HG03575 (cell line): ENCODE results near the gene MAT1A.

Experiments
- ATAC-seq: cut with Tn5 transposase; IDR thresholded peaks from one replicate; pipeline ENCODE4 v1.9.1; 2021; ENCODE audit not compliant: unreplicated experiment, insufficient number of reproducible peaks, low FRiP score; ENCODE audit errors: extremely low read depth

Gene MAT1A

DNA sequence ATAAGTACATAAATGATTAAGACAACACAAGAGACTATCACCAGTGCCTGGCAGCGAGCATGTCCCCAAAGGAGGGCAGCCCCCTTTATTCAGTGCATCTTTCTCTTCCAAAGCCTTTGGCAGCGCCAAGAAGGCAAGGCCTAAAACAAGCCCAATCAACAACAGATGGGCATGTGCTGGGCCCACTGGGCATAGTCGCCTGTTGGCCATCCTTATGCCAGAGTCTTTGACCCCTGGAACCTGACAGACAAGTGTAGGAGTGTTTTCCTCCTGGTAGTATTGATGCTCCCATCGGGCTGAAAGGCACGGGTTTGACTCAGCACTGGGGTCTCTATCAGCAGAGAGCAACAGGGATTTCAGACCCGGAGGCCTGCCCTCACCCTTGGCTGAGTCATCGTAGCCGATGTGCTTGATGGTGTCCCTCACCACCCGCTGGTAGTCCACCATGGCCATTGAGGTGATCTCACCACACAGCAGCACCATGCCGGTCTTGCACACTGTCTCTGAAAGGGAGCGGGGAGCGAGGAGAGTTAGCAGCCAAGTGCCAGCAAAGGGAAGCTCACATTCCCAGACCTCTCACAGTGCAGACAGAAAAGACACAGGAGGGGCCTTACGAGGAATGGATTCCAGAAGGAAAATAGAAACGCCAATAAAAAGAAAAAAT lies 5.8 kb downstream of the MAT1A start:
- no peak for ATAC-seq

DNA sequence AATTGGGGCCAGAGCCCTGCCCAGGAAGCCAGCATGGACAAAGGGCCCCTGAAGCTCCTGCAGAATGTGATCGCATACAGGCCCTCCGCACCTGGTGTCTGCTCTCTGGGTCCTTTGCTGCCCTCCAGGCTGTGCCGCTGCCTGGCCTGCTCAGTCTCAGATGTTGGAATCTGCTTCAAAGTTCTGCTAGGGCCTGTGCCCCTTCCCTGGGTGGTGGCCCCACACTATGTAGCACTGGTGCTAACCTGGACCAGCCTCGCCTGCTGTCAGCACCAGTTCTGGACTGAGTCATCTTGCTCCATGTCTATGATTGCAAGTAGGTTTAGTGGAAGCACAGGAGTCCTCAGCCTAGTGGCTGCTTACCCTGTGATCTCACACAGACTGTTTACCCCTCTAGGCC lies 6.3 kb downstream of the MAT1A start:
- ATAC-seq = no peak

DNA sequence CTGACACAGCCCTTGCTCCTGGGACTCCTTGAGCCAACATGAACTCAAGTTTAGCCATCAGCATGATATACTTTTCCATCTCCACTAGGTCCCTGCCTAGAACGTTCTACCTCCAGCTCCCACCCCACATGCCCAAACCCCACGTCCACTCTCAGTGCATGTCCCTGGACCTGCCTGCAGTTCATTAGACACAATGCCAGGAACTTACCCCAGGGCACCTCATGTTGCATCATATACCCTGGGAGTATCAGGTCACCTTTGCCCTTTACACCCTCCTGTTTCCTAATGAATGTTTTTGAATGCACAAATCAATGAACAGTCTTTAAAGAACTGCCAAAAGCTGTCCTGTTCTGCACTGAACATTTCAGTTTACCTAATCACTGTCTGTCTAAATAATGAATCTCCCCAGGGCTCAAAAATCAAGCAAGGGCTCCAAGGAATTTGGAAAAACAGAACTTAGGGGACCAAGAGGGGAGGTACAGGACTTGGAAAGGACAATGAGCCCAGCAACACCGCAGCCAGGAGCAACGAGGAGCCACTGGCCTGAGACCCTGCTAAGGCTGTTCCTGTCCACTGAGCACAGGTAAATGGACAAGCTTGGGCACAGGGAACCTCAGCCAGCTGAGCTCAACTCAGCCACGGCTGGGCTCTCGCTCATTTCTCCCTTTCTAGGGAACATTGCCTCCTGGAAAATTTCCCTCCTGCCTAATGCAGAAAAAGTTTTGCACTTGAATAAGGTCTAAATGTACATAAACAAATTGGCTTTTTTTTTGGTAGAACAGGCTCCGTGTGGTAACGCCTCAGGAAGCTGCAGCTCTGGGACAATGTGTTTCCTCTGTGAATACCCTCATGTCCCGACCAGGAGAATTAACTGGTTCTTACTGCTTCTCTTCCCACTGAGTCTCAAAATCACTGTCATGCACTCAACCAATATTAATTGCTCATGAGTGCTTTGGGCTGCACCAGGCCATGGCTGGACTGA lies 7.4 kb downstream of the MAT1A start:
- no peak for ATAC-seq

DNA sequence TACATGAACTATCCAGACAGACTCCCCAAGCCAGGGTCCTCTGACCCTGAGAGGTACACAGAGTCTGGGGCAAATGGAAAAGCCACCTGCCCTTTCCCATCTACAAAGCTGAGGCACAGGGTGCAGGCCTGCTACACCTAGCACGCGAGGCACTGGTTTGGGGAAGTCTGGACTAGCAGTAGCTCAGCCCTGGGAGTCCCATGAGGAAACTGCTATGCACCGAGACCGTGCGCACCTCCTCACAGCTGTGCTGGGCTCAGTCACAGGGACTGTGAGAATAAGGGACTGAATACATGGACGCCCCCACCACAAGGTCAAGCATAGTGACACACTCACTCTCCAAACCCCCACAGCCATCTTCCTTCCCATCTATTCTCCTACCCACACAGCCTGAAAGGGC lies 8.2 kb downstream of the MAT1A start:
- ATAC-seq = no peak

DNA sequence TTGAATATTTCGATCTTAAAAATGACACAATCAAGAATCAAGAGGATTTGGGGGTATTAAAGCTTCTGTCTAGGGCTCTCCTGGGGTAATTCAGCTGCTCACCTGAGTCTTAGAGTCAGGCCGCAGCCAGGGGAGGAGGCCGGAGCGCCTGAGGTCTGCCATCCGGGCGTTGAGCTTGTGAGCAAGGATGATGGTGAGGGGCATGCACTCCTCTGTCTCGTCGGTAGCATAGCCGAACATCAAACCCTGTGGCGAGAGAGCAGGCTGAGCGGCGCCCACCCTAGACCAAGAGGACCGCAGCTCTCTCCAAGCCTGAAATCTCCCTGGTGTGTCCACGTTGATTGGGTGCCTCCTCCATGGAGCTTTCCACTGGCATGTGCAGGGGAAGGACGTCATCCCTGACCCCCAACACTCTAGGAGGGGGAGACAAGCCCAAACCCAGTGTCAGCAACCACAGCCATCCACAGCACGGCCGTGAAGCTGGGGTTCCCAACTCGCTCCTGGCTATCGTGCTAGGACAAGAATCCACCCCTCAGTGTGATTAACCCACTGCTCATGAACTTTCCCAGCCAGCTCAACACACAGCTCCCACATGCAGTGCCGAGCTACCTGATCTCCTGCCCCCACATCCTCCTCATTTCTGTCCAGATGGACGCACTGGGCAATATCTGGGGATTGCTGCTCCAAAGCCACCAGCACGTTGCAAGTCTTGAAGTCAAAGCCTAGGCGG lies 9.2 kb downstream of the MAT1A start:
- no peak for ATAC-seq

DNA sequence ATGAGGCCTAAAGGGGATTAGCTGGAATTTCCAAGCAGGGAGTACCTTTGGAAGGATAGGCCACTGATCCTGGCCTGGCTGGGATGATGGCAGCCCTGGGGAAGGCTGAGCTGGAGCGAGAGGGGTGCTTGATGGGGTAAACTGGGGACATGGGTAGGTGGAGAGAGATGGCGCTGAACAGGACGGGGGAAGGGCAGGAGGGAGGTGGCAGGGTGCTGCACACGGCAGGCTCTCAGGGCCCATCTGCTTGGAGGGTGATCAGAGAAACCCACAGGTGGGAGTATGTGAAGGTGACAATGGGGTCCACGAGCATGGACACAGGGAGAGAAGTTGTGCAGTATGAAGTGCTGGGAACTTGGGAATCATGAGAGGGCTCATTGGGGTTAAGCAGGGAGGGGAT lies 10.3 kb downstream of the MAT1A start:
- ATAC-seq = no peak

DNA sequence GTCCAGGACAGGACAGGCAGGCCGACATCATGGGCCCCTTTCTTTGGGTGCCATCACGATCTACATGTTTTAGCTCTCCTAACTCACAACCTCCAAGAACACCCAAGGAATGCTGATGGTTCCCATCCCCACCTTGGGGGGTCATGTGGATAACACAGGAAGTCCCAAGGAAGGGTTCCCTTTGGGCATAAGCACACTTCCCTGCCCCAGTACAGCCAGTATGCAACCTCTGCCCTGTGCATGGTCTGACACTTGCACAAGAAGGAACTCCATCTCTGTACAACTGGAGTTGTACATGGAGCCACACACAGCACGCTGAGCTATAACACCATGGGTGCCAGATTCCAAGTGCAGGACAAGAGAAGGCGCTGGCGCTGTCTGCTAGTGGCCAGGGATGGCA lies 11.0 kb downstream of the MAT1A start:
- ATAC-seq = no peak

DNA sequence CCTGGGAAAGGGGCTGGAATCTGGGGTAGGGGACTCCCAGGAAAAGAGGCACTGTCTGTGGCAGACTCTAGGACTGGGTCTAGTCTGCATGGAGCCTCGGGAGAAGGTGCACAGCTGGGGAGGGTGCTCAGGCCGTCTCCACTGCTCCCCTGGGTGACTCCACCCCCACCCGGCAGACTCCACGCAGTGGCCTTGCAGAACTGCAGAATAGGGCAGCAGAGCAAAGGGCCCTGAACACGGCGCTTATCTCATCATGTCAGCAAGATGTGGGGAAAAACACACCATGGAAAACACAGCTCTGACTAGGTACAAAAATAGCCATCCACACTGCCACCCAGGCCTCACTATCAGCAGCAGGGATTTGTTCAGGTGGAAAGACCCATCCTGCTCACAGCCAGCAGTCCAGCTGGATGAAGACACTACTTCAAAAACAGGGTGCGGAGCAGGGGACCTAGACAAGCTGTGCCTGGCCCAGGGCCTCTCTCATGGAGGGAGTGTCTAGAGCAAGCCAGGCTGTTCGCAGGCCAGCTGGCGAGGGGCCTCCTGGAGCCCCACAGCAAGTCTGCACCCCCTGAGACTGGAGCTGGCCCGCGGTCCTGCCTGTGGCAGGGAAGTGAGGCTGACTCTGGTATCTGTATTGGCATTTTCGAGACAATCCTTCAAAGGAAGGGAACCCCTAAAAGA lies 11.7 kb downstream of the MAT1A start:
- ATAC-seq = no peak

DNA sequence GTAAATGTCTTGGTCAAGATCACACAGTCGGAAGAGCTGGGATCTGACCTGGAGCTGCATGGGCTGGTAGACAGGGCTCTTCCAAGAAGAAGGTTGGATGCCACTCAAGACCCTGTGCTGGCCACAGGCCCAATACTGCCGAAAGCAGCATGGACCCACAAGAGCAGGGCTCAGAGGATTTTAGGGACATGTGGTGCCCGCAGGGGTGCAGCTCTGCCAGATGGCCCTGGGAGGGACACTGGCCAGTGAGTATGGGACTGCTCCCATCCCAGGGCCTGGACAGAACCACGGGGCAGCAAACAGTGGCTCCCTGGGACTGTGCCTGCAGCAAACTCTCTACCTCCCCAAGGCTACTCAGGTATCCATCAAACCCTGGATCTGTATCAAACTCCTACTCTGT lies 12.4 kb downstream of the MAT1A start:
- ATAC-seq = no peak

DNA sequence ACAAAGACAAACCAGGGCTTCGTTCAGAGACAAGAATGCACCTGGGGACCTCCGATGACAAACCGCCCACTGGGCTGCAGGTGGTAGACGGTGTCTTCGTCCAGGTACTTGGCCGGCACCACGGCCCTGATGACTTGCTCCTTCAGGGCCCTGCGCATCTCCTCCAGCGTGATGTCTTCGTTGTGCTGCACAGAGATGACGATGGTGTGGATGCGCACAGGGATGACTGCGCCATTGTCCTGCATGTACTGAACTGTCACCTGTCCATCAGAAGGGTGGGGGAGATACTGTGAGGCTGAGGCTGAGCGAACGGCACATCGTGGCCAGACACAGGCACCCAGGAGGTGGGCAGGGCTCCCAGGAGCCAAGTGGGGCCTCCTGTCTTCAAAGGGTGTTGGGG lies 13.1 kb downstream of the MAT1A start:
- no peak for ATAC-seq

DNA sequence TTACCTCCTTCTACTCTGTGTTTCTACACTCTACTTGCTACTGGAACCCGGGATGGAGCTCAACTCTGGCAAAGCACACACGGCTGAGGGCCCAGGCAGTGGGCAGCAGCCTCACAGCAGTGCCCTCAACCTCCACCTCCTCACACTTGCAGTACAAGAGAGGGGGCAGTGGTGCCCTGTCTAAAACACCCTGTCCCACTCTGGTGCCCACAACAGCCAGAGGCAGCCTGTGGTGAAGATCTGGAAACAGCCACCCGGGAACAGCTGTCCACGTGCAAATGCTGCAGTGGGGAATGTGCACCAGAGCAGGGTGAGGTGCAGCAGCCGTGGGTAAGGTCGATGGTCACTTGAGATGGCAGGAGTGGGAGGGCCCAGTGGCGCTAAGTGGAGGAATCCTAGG lies 13.7 kb downstream of the MAT1A start:
- ATAC-seq = no peak

DNA sequence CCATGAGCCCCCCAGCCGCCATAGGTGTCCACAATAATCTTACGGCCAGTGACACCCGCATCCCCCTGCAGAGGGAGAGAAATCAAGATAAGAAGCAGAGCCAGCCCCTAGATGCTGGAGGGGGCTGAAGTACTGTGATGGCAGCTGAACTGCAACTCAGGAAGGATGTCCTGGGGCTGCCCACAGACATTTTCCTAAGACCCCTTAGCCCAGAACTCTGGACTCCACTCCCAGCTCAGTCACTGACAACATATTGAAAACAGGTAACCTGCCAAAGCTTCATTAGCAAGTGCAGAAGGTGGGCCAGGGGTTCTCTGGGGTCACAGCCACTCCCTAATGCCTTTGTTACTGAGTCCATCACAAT lies 14.3 kb downstream of the MAT1A start:
- no peak for ATAC-seq

DNA sequence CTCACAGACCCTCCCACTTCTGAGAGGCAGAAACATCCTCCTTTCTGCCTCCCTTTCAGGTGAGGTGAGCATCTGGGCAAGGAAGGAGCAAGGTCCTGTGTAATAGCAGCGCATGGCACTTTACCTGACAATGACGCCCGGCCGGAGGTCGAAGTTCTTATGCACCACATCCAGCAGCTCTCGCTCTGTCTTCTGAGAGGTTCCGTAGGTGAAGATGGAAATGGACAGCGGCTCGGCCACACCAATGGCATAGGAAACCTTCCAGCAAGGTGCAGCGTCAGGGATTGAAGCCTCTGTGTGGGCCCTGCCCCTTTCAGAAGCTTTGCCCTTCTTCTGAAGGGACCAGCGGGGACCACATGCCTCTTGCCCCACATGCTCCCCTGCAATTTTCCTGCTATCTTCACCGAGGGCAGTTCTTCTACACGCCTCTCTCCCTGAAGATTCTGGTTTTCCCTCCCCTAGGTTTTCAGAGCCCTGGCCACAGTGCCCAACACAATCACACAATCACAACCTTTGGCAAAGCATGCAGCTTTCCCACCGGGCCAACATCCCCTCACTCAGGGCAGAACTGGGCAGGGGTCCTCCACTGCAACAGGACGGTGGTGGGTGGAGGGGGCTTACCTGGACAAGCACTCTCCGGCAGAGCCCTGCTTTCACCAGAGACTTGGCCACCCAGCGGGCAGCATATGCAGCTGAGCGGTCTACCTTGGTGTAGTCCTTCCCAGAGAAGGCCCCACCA lies 14.9 kb downstream of the MAT1A start:
- no peak for ATAC-seq

DNA sequence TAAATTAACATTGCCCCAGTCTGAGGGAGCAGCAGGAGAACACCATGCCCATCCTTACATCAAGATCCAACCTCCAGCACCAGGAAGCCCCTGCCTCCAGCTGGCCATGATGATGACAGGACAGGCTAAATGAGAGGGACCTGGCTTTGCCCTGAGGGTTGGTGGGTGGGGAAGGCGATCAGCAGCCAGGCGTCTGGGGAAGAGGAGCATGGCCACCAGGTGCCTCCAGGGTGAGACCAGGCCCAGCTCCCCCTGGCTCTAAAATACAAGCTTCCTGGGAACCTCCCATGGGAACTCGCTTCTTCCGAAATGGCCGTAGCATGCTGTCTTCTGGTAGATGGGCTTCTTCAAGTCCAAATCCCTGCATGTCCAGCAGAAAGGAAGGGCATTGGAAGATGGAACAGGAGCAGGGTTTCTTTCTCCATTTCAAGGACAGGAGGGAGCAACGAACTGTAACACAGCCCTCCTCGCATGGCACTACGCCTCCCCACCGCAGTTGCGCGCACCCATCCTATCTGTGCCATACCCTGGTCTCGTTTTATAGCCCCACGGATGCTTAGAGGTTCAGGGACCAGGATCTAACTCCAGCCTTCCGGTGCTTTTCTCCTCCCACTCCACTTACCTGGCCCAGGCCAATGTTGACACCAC lies 15.8 kb downstream of the MAT1A start:
- no peak for ATAC-seq

DNA sequence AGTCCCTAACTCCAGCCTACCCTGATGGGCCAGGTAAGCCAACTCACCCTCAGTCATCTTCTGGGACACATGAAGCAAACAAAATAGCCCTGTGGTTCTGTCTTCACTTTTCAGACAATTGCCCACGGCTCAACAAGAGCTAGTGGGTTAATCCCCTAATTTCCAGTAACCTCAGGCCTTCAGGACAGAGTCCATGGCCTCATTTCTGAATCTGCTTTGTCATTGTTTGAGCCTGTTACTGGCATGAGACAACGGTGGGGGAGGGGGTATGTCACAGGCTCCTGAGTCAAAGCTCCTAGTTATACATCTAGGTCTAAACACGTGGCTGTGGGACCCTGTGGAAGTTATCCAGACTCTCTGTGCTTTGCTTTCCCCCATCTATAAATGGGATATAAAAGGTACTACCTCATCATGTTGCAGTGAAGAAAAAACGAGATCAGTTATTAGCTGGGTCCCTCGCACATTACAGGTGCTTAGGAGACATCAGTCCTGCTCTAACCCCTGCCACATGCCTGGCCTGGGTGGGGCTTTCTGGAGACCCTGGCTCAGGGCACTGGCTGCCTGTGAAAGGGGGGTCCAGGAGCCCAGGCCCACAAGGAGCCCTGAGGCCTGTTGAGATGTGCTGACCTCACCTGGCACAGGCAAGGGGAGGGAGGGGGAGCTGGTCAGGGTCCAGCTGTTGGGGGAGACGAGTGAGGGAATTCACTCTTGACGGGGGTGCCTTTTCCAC lies 16.5 kb downstream of the MAT1A start:
- ATAC-seq = no peak

DNA sequence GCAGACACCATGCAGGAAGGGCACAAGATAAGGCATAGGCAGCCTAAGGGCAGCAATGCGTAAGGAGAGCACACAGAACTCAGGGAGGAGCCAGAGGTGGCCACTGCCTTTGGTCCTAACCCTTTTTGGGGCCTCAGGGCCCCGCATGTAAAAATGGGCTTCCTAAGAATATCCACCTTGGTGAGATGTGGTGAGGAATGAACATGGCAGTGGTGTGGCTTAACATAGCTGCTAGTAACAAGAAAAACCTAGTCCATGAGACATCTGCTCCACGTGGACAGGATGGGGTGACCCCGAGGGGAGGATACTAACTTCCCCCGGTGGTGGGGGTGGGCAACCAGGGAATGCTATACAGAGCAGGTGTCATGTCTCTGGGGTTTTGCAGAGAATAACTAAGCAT lies 18.0 kb downstream of the MAT1A start:
- no peak for ATAC-seq

DNA sequence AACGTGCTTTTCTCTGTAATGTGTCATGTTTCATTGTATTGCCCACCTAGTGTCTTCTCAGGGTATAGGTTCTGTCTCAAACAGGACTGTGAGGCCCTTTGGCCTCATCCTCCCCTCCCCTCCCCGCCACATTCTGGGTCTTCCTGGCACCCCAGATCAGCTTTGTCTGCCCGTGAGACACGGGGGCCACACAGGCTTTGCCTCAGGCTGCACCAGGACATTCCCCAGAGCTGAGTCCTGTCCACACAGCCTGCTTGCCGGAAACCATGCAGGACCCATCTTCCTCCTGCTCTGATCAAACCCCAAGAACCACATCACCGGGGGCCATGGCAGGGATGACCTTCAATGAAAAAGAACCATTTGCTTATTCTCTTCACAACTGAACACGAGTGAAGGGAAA lies 18.6 kb downstream of the MAT1A start:
- ATAC-seq = no peak
